NCI-H1105 (cell line): ENCODE data around the gene CLDN4.
A peak's percentile ranks its signal among the peaks of the same experiment; 100 is the strongest.
"Not testable (repeated sequence)": the region's sequence is repeated elsewhere in the genome, so short reads cannot be mapped to it uniquely, and the experiment has no call there.

ENCODE experiments used
- DNase-seq: peaks from one replicate; lab custom pipeline; 2025; lab: John Stamatoyannopoulos, UW

Gene CLDN4, protein sequence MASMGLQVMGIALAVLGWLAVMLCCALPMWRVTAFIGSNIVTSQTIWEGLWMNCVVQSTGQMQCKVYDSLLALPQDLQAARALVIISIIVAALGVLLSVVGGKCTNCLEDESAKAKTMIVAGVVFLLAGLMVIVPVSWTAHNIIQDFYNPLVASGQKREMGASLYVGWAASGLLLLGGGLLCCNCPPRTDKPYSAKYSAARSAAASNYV

DNA sequence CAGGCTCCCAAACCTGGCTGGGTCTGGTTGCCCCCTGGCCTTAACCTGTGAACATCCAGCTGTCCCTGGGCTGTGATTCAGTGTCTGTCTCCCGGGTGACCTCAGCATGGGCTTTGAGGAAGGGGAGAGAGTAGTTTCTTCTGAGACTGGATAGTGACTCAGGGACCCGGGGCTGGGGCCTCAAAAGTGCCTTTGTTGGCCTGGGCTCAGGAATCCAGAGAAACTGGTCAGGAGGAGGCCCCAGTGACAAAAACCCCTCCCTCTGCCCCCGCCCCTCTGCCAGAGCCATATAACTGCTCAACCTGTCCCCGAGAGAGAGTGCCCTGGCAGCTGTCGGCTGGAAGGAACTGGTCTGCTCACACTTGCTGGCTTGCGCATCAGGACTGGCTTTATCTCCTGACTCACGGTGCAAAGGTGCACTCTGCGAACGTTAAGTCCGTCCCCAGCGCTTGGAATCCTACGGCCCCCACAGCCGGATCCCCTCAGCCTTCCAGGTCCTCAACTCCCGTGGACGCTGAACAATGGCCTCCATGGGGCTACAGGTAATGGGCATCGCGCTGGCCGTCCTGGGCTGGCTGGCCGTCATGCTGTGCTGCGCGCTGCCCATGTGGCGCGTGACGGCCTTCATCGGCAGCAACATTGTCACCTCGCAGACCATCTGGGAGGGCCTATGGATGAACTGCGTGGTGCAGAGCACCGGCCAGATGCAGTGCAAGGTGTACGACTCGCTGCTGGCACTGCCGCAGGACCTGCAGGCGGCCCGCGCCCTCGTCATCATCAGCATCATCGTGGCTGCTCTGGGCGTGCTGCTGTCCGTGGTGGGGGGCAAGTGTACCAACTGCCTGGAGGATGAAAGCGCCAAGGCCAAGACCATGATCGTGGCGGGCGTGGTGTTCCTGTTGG lies at the start of gene CLDN4:
TSS of gene CLDN4 (plus strand) at position 316 of the 903 bp plus-strand sequence. CDS start at position 522, 206 bp downstream.
- peak; percentile 79 for DNase-seq

DNA sequence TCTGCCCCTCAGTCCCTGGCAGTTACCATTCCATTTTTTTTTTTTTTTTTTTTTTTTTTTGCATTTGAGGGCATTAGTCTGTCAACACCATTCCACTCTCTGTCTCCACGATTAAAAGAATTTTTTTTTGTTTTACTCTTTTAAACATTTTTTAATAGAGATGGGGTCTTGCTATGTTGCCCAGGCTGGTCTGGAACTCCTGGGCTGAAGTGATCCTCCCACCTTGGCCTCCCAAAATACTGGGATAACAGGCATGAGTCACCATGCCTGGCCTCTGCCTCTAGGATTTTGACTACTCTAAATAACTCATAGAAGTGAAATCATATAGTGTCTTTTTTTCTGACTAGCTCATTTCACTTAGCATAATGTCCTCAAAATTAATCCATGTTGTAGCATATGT lies 44.2 kb upstream of the CLDN4 start:
- DNase-seq, result no peak

DNA sequence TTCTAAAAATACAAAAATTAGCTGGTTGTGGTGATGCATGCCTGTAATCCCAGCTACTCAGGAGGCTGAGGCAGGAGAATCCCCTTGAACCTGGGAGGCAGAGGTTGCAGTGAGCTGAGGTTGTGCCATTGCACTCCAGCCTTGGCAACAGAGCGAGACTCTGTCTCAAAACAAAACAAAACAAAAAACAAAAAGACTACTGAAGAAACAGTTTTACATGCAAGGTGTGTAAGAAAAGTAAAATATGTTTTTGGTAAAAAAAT lies 43.1 kb upstream of the CLDN4 start:
- not testable (repeated sequence) for DNase-seq

DNA sequence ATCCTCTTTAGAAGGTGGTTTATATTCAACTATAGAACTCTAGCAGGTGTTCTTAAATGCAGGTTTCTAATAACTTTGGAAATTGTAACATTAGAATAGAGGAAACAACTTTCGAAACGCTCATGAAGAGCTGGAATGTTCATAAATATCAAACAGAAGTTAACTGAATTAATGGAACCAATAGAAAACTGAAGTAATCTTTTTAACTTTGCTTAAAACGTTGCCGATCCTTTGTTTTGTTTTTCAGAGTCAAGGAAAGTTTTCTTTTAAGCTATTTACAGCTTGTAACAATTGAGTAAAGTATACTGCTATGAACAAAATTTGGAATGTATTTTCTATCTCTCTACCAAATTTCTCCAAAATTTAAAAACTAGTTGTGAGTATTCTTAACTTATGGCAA lies 41.7 kb upstream of the CLDN4 start:
- no peak for DNase-seq

DNA sequence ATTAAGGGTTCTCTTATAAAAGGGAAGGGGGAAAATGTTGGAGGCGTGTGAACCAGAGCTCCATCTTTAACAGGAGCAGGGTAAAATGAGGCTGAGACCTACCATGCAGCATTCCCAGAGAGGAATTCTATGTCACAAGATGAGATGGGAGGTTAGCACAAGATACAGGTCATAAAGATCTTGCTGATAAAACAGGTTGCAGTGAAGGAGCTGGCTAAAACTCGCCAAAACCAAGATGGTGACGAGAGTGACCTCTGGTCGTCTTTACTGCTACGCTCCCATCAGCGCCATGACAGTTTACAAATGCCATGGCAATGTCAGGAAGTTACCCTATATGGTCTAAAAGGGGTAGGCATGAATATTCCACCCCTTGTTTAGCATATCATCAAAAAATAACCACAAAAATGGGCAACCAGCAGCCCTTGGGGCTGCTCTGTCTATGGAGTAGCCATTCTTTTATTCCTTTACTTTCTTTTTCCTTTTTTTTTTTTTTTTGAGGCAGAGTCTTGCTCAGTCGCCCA lies 39.6 kb upstream of the CLDN4 start:
- DNase-seq, result not testable (repeated sequence)

DNA sequence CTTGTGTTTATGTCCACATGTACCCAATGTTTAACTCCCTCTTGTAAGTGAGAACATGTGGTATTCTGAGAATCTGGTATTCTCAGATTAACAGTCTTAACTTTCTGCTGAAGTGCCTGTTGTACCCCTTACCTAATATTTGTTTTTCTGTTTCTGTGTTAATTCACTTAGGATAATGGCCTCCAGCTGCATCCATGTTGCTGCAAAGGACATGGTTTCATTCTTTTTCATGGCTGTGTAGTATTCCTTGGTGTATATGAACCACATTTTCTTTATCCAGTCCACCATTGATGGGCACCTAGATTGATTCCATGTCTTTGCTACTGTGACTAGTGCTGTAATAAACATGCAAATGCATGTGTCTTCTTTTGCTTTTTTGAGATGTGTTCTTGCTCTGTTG lies 35.6 kb upstream of the CLDN4 start:
- not testable (repeated sequence) for DNase-seq

DNA sequence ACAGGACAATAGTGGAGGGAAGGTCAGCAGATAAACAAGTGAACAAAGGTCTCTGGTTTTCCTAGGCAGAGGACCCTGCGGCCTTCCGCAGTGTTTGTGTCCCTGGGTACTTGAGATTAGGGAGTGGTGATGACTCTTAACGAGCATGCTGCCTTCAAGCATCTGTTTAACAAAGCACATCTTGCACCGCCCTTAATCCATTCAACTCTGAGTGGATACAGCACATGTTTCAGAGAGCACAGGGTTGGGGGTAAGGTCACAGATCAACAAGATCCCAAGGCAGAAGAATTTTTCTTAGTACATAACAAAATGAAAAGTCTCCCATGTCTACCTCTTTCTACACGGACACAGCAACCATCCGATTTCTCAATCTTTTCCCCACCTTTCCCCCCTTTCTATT lies 34.1 kb upstream of the CLDN4 start:
- DNase-seq, result not testable (repeated sequence)

DNA sequence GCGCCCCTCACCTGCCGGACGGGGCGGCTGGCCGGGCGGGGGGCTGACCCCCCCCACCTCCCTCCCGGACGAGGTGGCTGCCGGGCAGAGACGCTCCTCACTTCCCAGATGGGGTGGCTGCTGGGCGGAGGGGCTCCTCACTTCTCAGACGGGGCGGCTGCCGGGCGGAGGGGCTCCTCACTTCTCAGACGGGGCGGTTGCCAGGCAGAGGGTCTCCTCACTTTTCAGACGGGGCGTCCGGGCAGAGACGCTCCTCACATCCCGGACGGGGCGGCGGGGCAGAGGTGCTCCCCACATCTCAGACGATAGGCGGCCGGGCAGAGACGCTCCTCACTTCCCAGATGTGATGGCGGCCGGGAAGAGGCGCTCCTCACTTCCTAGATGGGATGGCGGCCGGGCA lies 33.6 kb upstream of the CLDN4 start:
- not testable (repeated sequence) for DNase-seq

DNA sequence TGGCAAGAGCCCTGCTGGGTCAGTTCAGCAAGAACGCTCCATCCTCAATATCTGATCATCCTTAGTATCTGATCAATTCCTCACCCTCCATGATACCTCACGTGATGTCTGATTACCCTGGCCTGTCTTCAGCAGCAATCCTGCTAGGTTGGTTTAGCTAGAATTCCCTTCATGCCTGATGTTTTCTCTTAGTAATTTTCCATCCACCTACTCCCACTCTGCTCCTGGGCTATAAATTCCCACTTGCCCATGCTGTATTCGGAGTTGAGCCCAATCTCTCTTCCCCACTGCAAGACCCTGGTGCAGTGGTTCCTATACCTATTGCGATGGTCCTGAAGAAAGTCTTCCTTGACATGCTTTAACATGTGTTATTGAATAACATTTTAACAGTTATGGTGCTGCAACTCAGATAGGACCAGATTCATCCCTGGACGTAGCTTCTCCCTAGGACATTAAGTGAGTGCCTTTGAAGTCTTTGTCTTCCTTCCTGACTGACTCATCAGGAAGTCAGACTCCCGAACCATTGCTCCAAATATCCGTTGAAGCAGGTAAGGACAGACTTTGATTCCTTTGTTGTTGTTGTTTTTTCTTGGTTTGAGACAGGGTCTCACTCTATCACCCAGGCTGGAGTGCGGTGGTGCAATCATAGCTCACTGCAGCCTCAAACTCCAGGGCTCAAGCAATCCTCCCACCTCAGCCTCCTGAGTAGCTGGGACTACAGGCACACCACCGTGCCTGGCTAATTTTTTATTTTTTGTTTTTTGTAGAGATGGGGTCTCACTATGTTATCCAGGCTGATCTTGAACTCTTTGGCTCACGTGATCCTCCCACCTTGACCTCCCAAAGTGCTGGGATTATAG lies 31.3 kb upstream of the CLDN4 start:
- DNase-seq, result no peak

DNA sequence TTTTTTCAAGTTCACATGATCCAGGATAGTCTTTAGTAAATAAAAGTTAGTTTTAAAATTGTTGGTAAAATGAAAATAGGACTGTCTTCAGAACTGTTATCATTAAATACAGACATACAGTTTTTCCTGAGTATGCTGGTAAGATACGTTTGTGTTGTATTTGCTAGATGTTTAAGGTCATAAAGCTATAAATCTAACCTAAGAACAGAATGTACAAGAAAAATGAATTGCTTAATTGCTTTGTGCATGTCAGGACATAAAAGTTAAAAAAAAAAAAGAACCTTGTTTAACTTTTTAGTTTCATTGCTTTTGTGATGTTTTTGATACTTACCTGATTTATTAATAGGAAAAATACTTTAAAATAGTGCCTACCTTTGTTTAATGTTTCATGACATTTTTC lies 29.2 kb upstream of the CLDN4 start:
- no peak for DNase-seq

DNA sequence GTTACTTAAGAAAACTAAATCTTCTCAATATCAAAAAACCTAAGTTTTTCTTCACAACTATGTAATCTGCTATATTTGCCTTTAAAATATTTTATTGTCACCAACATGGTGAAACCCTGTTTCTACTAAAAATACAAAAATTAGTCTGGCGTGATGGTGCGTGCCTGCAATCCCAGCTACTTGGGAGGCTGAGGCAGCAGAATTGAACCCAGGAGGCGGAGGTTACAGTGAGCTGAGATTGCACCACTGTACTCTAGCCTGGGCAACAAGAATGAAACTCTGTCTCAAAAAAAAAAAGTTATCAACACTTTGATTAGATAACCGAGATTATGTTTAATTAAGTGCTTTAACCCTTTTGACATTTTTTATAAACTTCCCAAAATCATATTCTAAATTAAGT lies 28.3 kb upstream of the CLDN4 start:
- no peak for DNase-seq

DNA sequence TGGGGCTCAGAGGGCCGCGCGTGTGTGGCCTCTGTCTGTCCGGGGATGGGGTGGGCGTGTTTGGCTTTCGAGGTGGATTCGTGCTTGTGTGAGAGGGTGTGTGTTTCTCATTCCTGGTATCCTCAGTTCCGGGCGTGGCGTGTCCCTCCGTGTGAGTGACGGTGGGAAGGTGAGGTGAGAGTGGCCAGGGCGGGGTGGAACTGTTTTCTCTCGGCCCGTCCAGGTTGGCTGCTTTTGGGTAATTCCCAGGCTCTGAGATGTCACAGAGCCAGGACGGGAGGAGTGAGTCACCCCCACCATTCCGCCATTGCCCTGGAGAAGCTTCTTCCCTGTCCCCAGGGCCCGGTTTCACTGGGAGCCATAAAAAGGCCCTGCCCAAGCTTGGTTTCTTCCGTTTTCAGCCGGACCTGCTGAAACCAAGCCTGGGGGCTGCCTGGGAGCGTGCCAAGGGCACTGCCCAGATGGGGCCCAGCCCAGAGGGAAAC lies 21.3 kb upstream of the CLDN4 start:
- no peak for DNase-seq

DNA sequence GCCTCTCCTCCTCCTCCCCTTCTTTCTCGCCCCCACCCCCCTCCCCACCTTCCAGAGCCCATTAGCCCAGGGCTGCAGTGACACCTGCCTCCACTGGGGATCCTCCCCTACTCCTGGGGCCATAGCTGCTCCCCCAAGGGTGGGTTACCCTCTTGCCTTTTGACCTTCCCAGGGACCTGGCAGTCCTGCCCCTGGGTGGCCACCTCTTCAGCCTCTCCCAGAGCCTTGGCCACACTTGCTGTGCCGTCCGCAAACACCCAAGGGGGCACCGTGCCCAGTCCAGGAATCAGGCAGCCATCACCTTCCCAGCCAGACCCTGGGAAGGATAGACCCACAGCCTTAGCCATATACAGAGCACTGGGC lies 19.8 kb upstream of the CLDN4 start:
- no peak for DNase-seq

DNA sequence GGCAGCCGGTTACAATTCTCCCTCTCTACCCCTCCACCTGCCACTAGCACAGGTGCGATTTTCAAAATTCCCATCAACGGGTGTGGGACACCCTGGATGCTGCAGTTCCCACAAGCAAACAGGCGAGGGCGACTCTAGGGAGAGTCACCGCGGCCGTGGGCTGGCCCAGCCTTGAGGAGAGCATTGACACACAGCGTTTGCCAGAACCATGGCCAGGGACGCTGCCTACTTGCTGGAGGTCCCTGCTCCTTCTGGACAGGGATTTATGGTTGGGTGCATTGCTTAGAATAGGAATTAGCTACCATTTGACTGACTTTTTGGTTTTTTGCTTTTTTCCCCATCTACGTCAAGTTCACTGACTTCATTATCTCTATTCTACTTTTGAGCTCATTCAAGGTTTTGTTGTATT lies 19.0 kb upstream of the CLDN4 start:
- peak; percentile 58 for DNase-seq

DNA sequence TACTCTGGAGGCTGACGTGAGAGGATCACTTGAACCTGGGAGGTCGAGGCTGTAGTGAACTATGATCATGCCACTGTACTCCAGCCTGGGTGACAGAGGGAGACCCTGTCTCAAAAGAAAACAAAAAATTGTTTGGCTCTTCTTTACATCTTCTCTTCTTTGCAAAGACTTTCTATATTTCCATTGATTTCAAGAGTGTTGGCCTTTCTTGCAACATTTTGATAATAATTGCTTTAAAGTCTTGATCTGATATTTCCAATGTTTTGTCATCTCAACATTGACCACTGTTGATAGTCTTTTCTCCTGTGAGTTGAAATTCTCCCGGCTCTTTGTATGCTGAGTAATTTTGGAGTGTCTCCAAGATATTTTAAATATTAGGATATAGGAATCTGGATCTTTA lies 17.8 kb upstream of the CLDN4 start:
- DNase-seq, result no peak

DNA sequence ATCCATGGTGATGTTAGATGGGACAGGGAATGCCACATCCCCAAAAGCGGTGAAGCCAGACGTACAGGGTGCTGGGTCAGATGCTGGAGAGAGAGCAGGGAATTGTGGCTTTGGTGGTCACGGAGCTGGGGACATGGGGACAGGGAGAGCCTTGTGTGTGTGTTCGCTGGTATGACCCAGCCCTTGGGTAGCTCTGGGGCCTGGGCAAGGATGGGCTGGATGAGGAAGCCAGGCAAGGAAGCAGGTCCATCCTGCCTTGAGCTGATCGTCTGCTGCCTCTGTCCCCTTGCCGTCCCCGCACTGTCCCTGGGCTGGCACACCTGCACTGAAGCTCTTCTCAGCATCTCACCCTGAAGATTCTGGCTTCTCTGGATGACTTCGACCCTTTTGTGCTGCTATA lies 15.4 kb upstream of the CLDN4 start:
- DNase-seq, result no peak

DNA sequence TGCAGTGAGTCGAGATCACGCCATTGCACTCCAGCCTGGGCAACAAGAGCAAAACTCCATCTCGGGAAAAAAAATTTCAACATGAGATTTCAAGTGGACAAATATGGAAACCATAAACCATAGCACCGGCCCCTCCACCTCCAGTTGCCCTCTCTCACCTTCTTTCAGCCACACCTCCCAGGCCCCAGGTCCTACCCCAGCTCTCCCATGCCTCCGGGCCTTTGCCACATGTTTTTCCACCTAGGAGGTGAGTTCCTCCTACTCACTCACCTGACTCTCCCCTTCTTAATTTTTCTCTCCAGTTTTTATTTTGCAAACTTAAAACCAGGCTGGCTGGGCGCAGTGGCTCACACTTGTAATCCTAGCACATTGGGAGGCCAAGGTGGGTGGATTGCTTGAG lies 13.7 kb upstream of the CLDN4 start:
- no peak for DNase-seq

DNA sequence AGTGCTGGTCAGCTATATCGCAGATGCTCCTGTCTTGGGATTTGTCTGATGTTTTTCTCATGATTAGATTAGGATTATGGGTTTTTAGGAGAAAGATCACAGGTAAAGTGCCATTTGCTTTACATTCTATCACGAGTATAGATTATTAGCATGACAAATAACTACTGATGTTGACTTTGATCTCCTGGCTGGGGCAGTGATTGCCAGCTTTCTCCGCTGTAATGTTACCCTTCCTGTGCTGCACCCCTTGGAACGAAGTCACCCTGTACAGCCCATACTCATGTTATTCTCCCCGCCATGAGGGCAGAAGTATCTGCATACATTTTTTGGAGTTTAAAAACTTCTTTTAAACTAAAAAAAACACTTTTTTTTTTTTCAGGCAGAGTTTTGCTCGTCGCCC lies 10.8 kb upstream of the CLDN4 start:
- no peak for DNase-seq

DNA sequence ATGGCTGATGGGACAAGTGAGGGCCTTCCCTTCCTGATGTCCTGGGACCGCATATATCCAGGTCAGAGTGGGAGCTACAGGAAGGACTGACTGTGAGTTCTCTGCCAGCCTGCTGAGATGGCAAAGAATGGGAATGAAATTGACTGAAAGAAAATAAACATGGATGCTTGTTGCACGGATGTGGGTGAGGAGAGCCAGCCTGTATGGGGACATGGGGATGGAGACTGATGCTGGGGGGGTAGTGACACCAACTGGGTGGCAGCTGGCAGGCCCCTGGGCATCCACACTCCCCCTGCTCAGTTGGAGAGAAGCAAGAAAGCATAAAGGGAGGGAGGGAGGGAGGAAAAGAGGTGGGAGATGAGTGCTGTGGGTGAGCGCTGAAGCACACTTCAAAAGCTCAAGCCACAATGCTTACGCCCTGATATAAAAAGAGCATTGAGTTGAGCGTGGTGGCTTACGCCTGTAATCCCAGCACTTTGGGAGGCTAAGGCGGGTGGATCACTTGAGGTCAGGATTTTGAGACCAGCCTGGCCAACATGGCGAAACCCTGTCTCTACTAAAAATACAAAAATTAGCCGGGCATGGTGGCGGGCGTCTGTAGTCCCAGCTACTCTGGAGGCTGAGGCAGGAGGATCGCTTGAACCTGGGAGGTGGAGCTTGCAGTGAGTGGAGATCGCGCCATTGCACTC lies 9.1 kb upstream of the CLDN4 start:
- not testable (repeated sequence) for DNase-seq

DNA sequence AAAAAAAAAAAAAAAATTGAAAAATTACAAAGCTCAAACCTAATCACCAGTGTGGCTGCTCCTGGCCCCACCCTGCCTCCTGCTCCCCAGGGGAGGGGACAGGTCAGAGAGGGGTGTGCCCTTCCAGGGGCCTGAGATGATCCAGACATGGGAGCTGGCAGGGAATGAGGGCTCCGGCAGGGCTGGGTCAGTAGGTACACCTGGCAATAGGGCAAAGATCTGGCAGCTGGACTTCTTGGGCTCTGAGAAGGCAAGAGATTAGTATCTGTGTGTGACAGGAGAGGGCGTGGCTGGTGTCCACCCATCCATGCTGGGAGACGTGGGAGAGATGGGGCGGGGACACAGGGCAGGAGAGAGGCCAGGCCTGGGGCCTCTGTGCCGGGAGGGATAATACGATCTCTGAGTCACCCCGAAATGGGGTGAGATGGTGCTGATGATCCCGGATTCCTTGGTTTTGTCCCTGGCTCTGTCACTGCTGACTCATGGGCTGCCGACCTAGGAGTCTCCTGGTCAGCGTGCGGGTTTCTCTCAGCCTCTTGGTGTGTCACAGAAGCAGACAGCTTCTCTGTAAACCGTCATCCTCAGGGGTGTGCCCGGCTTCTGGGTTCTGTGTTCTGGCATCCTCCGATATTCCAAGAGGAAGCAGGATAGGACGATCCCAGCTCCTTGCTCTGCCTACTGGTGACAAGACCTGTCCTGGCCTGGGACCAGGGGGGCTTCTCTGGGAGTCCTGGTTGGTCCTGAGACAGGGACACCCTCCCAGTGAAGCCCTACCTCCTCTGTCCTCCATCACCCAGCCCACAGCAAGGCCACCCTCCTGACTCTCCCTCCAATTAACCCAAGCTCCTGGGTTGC lies 8.2 kb upstream of the CLDN4 start:
- DNase-seq, result no peak

DNA sequence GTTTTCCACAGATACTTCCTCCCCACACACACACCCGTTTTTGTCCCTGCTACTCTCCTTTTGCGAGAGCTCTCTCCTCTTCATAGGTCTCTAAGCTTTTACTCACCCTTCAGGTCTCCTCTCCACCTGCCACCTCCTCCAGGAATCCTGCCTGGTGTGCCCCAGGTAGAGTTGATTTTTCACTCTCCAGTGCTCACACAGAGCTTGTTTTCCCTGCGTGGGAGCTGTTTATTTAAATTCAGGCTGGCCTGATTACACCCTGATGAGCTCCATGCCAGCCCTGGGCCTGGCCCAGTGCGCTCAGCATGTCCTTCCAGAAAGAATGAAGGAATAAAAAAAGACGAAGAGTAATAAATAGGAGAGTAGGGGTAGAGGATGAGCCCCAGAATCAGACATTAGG lies 7.5 kb upstream of the CLDN4 start:
- no peak for DNase-seq
